CD4-positive, alpha-beta T cell treated with Interleukin-17A for 4 hours (primary cell): Measurements from ENCODE around the gene FERMT2.
"Not testable (repeated sequence)": the region's sequence is repeated elsewhere in the genome, so short reads cannot be mapped to it uniquely, and the experiment has no call there.

Experiments used
- DNase-seq: peaks from one replicate; pipeline ENCODE4 v3.0.0-alpha.2; 2020; ENCODE audit warnings: mixed read lengths

Gene FERMT2

DNA sequence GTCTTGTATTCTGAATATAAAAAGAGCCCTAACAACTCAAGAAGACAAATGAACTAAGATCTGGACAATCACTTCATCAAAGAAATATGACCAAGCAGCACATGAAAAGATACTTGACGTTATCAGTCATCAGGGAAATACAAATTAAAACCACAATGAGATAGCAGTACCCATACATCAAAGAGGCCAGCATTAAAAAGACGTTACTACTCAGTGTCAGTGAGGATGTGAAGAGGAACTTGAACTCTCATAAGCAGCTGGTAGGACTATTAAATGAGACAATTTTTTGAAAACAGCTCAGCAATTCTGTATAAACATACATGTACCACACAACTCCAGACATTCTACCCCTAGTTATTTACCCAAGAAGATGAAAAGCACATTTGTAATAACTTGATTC lies 55.9 kb downstream of the FERMT2 start:
- no peak for DNase-seq

DNA sequence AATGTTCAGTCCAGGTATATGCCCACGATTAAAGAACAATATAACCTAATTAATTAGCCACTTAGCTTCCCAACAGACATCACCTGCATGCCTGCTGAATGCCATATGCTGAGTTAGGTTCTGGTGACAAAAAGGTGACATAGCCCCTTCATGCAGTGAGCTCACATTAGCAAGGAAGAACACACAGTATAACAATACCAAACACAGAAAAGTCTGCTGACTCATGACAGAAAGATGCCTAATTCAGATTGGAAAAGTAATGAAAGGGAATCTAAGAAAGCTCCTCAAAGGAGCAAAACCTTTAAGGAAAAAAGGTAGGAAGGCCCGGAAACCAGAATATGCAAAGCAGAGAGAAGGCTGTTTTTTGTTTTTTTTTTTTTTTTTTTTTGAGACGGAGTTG lies 59.0 kb downstream of the FERMT2 start:
- no peak for DNase-seq

DNA sequence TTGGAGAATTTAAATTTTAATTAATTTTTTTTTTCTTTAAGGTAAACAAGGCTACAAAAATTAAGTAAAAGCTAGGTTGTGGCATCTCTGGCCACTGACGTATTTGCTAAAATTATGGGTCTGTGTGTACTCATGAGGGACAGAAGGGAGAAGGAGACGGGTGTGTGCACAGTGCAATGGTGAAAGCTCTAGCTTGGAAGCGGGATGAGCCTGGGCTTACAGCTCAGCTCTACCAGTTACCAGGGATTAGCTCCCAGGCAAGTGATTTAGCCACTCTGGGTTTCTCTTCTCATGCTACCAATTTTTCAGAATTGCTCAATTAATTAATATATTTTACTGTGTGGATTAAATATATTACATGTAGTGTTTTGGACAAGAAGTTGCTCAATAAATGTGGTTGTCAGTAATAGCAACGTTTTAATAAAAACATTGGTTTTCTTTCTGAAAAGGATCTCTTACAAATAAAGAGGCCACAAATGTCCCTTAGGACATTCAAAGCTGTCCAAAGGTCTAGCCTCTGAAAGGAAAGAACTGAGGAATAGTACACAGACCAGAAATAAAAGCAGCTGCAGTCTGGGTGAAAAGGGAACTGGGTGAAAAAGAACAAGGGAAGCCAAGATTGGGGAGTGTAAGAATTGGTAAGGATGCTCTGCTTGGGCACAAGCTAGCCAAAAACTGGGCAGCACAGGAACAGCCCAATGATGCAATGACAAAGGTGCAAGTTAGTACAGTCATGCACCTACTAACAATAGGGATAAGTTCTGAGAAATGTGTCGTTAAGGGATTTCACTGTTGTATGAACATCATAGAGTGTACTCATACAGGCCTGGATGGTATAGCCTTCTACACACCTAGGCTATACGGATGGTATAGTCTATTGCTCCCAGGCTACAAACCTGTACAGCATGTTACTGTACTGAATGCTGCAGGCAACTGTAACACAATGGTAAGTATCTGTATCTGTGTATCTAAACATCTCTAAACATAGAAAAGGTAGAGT lies 61.7 kb downstream of the FERMT2 start:
- DNase-seq, result no peak

DNA sequence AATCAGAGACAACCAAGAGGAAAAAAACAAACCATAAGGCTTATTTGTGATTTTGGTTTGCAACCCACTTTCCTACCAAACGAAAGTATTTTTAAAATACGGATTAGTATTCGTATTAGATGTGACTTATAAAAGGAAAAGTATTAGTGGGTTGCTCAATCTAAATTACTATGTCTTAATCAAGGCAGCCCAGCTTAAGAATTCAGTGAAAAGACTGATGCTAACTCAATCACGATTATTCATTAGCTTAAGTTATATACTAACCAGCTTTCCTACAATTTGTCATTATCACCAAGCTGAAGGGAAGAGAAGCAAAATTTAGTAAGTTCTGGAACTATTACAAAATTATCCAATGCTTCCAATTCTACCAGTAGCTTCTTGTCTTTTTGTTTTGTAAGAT lies 62.7 kb downstream of the FERMT2 start:
- no peak for DNase-seq

DNA sequence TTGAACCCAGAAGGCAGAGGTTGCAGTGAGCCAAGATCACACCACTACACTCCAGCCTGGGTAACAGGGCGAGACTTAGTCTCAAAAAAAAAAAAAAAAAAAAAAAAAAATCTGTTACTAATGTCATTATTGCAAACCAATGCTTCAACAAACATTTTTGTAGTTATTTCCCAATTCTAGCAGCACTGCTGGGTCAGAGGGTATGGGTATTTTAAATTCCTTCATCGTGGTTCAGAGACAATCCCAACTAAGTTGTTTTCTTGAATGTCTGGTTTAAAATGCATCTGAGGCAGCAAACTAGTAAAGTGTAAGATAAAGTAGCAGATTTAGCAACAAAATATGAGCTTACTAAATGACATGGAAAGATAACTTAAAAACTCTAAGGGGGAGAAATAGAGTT lies 65.6 kb downstream of the FERMT2 start:
- no peak for DNase-seq

DNA sequence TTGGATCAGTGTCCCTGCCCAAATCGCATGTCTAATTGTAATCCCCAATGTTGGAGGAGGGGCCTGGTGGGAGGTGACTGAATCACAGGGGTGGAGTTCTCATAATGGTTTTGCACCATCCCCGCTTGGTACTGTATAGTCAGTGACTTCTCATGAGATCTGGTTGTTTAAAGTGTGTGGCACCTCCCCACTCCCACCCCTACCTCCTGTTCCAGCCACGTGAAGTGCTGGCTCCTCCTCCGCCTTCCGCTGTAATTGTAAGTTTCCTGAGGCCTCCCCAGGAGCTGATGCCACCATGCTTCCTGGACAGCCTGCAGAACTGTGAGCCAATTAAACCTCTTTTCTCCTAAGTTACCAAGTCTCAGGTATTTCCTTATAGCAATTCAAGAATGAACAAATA lies 67.2 kb downstream of the FERMT2 start:
- no peak for DNase-seq

DNA sequence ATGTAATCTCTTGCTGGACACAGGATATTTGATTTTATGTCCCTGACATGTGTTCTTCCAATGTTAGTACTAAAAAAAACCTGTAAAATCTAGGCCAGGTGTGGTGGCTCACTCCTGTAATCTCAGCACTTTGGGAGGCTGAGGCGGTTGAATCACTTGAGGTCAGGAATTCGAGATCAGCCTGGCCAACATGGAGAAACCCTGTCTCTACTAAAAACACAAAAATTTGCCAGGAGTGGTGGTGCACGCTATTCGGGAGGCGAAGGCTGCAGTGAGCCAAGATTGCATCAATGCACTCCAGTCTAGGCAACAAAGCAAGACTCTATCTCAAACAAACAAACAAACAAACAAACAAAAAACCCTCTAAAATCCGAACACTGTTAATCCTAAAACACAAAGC lies 68.0 kb downstream of the FERMT2 start:
- DNase-seq, result no peak

DNA sequence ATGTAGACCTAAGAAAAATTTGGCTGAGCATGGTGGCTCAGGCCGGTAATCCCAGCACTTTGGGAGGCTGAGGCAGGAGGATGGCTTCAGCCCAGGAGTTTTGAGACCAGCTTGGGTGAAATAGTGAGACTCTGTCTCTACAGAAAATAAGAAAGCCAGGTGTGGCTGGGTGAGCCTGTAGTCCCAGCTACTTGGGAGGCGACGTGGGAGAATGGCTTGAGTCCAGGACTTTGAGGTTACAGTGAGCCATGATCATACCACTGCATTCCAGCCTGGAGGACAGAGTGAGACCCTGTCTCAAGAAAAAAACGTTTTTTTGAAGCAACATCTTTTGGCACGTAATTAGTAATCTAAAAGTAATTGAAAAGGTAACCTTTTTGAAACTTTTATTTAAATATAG lies 70.9 kb downstream of the FERMT2 start:
- no peak for DNase-seq

DNA sequence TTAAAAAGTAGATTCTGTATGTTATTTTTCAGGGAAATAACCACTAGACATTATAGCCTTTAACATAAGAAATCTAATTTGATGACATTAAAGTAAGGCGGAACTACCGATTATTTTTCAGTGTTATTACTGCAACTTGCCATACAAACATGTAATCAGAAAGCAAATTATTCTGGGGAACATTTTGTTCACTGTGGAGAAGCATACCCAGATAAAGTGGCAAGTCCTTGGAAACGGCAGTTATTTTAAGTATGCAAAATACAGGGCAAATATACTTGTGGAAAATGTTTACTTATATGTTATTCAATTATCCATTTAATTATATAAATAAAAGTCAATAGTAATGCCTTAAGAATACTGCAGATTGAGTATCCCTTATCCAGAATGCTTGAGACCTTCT lies 71.9 kb downstream of the FERMT2 start:
- DNase-seq, result no peak

DNA sequence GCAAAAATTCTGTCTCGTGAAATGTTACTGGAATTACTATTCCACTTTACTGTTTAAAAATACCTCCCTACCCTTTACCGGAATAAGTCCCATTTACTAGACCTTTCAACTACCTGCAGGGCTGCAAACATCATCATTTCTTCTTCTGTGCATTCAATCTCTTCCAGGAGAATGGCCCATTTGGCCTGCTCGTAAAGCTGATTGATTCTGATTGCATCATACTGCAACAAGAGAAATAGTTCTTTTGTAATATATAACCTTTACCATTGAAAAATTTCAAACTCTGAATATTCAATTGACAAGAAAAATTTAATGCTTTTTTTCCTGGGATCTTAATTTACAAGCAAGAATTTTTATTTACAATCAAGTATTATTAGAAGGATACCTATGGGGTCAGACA lies 72.4 kb downstream of the FERMT2 start:
- DNase-seq, result no peak

DNA sequence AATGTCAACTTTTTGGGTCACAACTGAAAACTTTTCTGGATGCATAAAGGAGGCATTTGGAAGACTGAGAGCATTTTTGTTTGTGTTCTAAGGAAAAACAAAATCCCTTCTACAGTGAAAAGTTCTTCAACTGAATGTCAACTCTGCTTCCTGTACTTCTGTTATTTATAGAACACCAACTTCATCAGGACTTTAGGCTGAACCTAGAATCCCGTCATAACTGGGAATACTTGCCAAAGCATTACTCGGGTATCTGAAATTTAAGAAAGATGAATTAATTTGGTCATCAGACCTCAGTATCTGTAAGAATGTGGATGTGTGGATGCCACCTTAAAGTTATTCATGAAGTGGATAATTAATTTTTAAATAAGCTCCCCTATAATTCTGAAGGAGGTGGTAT lies 73.2 kb downstream of the FERMT2 start:
- DNase-seq, result no peak

DNA sequence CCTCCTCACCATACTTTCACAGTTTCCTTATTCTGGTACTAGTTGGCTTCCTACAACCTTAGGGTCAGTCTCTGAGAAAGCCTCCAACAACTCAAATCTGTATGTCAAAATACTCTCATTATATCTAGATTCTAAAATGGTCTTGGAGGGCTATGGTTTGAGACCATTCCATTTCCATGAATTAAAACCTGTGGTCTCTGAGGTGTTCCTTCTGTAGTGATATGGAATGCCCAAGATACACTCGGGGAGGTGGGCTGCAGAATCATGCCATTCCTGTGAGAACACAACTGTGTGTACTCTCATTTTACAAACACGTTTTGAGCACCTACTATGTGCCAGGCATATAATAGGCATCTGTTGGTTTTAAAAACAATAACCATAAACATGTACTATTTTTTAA lies 74.0 kb downstream of the FERMT2 start:
- DNase-seq, result no peak

DNA sequence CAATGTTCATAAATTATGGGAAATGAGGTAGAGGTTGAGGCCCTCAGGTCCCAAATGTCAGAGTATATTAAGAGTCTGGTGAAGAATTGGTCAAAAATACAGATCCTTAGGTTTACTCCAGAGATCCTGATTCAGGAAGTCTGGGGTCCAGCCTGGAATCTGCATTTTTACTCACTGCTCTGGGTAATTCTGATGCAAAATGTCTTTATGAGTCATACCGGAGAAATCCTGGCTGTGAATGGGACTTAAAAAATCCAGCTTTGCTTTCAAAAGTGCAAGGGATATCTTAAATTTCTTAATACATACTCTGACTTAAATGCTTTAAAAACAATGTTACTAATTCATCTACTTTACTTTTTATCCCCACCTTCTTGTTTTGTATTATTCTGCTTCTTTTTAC lies 74.5 kb downstream of the FERMT2 start:
- DNase-seq, result no peak

DNA sequence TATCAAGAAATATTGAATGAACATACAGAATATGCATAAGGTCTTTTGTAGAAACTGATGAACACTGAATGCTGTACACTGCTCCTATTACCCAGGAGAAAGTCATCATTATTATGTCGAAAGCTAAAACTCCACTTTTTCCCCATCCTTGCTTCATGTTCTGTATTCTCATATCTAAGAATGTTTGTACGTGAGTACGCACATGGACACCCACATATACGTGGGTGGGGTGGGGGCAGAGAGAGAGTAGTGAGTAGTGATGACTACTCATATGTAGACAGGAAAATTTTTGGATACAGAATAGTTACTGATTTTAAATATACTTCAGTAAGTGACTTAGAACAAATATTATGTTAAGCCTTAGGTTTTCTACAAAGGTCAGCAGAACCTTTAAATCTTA lies 75.1 kb downstream of the FERMT2 start:
- DNase-seq, result no peak

DNA sequence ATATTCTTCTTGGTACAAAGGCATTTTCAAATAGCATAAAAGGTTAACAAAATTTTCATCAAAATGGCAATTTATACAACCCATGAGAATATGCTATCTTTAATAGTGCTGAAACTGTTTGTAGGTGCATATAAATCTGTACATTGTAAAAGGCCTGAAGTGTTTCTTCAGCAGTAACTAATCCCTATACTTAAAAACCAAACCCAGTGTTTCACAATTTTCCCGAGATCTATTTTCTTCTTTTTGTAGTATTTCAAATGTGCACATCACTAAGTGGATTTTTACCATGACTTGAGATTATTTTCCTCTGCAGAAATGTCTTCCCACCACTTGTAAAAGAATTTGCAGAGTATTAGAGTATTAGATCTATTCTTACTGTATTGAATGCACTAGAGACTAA lies 76.5 kb downstream of the FERMT2 start:
- DNase-seq, result no peak

DNA sequence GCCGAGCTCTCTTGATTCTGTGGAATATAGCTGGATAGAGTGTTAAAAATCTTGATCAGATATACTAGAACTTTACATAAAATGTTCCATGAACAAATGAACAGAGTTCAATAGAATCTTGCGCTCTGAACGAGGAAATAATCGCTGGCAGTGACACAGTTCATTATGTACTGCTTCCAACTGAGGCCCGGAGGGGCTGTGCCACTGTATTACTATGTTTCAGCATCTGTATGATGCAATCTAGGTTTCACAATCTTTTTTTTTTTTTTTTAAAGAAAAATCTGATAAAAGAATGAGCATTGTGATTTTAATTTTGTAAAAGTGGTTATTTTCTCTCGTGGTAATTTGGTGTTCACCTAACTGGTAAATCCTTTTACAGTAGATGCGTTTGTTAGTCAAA lies 77.2 kb downstream of the FERMT2 start:
- no peak for DNase-seq

DNA sequence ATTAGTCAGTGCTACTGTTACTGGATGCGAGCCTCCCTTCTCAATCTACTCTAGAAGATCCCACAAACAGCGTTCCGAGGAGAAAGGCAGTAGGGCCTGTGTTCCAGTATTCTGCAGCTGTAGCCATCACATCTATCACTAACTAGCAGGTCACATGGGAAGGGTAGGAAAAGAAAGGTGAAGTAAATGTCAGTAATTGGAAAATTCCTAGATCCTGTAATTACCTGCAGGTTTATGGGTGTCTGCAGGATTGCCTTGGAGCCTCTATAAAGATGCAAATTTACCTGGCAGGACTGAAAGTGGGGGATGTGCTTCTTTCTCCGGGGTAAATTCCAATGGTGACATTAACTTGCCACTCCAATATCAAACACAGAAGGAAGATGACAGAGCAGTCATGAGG lies 77.8 kb downstream of the FERMT2 start:
- DNase-seq, result no peak

DNA sequence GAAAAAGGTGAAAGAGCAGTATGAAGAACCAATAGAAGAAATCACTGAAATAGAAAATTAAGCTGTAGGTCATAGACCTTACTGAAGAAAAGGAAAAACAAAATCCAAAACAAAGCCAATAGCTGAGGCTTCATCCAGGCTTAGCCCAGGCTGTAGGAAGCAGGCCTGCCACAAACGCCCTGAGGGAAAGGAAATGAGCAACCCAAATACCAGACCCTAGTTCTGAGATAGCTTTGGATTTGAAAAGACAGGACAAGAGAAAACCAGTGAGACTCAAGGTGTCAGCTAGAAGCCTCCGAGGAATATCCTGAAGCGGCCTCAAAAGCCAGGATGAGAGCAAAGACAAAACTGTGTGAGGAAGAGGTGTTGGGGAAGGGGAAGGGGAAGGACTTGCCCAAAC lies 79.2 kb downstream of the FERMT2 start:
- no peak for DNase-seq

DNA sequence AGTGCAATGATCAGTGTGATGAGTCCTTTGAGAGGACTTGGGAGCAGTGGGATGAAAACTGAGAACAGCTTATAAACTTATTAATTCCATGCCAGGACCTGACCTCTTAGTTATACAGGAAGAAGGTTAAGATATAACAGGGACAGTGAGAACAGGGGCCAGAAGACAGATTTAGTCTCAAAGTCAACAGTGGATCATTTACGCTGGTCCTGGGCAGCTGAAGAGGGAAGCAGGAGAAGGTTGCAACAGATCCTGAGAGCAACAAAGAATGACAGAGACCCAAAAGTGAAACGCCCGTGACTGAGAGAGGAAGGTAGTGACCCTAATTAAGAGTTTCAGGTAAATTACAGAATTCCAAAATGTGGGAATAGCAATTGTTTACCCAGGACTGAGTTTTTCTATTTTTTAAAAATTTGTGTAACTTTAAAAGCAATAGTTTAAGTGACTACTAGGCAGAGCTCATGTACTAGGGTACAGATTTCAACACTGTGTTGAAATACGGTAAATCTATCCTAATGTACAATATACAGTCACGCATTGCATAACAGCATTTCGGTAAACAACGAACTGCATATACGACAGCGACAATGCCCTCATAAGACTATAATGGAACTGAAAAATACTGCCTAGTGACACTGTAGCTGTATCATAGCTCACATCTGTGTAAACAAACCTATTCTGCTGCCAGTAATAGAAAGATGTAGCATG lies 81.8 kb downstream of the FERMT2 start:
- no peak for DNase-seq

DNA sequence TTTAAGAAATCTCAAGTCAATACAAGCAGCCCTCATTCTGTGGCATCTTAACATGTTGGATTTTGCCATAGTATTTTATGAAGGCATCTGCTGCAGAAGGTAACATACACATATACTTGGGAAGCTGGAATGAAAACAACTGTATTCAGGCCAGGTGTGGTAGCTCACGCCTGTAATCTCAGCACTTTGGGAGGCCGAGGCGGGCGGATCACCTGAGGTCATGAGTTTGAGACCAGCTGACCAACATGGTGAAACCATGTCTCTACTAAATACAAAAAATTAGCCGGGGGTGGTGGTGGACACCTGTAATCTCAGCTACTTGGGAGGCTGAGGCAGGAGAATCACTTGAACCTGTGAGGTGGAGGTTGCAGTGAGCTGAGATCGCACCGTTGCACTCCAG lies 86.0 kb downstream of the FERMT2 start:
- not testable (repeated sequence) for DNase-seq

DNA sequence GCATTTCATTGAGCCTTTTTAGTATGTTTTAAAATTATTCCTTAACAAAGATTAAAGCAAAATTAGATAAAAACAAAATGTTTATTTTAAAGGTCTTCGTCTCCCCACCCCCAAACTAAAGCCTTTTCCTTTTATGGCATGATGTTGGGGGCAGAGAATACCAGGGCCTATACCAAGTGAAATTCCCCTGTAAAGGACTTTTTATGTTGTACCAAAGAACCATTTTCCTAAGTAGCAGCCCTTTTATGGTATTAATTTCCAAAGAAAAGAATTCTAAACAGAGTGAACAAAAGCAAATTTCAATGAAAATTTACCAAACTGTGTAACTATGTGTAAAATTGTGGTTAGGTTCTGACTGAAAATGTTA lies 87.5 kb downstream of the FERMT2 start:
- no peak for DNase-seq

DNA sequence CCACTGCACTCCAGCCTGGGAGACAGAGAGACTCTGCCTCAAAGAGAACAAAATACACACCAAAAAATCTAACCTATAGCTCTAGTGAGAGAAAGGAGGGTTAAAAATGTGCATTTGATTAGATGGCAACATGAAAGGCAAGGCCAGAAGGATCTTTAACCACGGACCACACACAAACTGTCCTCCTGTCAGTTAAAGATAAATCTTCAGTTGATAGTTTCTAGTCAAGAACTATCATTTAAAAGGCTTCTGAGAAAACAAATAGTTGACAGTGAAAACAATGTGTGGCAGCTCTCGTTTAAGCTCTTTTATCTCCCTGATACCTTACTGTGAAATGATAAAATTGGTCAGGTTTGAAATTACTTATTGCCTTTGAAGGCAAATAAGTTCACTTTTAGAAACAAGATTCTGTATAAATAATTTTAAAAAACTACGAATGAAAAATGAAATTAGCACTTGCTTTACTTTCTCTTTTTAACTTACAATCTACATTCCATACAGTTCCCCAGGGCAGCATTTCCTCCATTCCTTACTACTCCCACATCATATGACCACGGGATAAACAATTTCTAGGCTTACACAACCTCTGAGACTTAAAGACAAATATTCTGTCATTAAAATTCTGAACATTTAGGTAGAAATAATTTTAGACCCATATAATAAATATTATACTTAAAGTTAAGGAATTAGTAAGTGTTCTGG lies 88.1 kb downstream of the FERMT2 start:
- DNase-seq, result no peak

DNA sequence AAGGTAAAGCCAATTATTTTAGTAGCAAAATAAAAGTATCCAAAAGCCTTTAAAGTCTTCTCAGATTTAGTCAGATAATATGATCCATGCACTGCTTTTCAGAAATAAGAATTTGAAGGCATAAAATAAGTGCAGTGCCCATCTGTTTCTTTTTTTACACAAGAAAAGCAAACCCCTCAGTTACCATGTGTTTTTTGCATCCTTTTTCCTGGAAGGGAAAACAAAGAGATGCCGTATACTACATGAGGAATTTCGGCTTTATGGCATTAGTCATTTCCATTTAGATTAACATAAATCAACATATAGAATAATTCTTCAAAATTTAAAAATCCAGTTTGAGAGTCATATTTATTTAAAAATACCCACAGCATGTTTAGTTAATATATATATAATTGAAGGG lies 89.4 kb downstream of the FERMT2 start:
- DNase-seq, result no peak

DNA sequence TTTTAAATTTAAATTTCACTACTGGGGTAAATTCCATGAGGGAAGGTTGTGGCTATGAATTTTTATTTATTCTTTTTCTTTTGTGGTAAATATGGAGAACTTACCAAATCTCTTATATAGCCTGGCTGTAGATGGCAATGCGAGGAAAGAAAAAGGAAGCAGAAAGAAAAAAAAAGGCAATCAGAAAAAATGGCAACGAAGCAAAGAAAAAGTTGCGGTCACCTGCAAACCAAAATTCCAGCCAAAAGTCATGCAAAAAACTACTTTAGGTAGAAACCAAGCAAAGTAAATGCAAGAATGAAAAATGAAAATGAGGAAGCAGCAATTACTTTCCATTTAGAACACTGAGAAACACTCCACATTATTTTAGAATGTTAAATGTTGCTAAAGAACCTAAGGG lies 89.9 kb downstream of the FERMT2 start:
- no peak for DNase-seq
